Activated CD8-positive, alpha-beta T cell treated with anti-CD3 and anti-CD28 coated beads for 36 hours (primary cell): ENCODE measurements around the gene CENPM. TPM values are rescaled to one million over a fixed set of nuclear protein-coding genes. Genes with fewer than 3 reads are reported as not detected.

Experiments
- ATAC-seq: fragments of 200-7000 bp; cut with Tn5 transposase; one replicate; pipeline ENCODE4 v1.10.0; 2021; ENCODE audit warnings: mild to moderate bottlenecking, moderate library complexity
- CTCF ChIA-PET: fragments of 350-600 bp; sonication (Branson Sonifier 250); formaldehyde crosslinking; loops from one replicate; lab custom pipeline; 2021; ENCODE audit warnings: antibody characterized with exemption; lab: Charles Lee
- POLR2A ChIA-PET: fragments of 350-600 bp; sonication (Branson Sonifier 250); formaldehyde crosslinking; loops from one replicate; lab custom pipeline; 2021; ENCODE audit warnings: antibody characterized with exemption; lab: Charles Lee
- DNase-seq: peaks from one replicate; pipeline ENCODE4 v3.0.0-alpha.2; 2020
- H3K27ac Mint-ChIP-seq: one replicate; pipeline ENCODE4 v1.8.0; 2021; ENCODE audit warnings: mild to moderate bottlenecking, mixed read lengths
- H3K27me3 Mint-ChIP-seq: one replicate; pipeline ENCODE4 v1.8.0; 2021; ENCODE audit warnings: mixed read lengths
- H3K36me3 Mint-ChIP-seq: one replicate; pipeline ENCODE4 v1.8.0; 2021; ENCODE audit warnings: low read depth, mixed read lengths
- H3K4me1 Mint-ChIP-seq: one replicate; pipeline ENCODE4 v1.8.0; 2021; ENCODE audit warnings: low read depth, mixed read lengths
- H3K4me3 Mint-ChIP-seq: one replicate; pipeline ENCODE4 v1.8.0; 2021; ENCODE audit warnings: mild to moderate bottlenecking, moderate library complexity, mixed read lengths
- H3K9me3 Mint-ChIP-seq: one replicate; pipeline ENCODE4 v1.8.0; 2021; ENCODE audit warnings: mixed read lengths
- CTCF ChIP-seq: fragments of 200-600 bp; IDR thresholded peaks from one replicate; pipeline ENCODE4 v1.8.0; 2022; ENCODE audit warnings: antibody characterized with exemption, mild to moderate bottlenecking
- intact Hi-C: fragments of 100-400 bp; cut with micrococcal nuclease; formaldehyde crosslinking; loops from one replicate; pipeline ENCODE4 v1.10.0; 2022
- total RNA-seq, 2 experiments: library from RNA; stranded (reverse); gene quantifications; one replicate each; pipeline ENCODE4 v1.2.3, GENCODE V29; 2021

CENPM gene
- total RNA-seq, 2 experiments from 2014 or later, result 62.5 to 63.1 TPM

DNA sequence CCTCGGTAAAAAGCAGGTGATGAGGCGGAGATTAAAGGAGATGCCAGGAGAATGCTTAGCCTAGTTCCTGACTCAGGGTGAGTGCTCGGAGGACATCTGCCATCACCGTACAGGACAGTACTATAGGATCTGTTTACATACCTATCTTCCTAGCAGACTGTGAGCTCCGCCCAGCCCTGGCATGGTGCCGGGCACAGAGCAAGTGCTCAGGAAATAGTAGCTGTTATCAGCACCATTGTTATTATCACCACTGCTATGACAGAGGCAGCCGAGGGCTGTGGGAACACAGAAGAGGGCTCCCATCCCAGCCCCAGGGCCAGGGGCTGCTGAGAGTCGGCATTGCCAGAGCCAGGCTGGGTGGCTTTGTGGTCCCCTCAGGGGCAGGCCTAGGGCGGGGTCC is 21.6 kb upstream of the CENPM start:
- intact Hi-C loops, result no loop called here
- Mint-ChIP-seq H3K27ac (no peak overlapping the region), H3K4me3 (no peak overlapping the region), H3K4me1 (no peaks in the 10 kb centered on the region), H3K36me3 (no peaks in the 10 kb centered on the region), H3K27me3 (peaks cover 9% of the 10 kb centered on the region), H3K9me3 (no peaks in the 10 kb centered on the region)
- ATAC-seq (no peak), DNase-seq (no peak)
- ChIA-PET POLR2A (interaction anchor here (0.8 kb wide), 1 partner anchor 90 kb away, joined by 3 read pairs; no protein-coding TSS in a partner anchor), CTCF (interaction anchor here (0.8 to 2.1 kb wide), 4 partner anchors 102 to 476 kb away, joined by 3 to 8 read pairs (median 6); partner anchors contain the start of gene NAGA)
- no peak for TF ChIP-seq CTCF

DNA sequence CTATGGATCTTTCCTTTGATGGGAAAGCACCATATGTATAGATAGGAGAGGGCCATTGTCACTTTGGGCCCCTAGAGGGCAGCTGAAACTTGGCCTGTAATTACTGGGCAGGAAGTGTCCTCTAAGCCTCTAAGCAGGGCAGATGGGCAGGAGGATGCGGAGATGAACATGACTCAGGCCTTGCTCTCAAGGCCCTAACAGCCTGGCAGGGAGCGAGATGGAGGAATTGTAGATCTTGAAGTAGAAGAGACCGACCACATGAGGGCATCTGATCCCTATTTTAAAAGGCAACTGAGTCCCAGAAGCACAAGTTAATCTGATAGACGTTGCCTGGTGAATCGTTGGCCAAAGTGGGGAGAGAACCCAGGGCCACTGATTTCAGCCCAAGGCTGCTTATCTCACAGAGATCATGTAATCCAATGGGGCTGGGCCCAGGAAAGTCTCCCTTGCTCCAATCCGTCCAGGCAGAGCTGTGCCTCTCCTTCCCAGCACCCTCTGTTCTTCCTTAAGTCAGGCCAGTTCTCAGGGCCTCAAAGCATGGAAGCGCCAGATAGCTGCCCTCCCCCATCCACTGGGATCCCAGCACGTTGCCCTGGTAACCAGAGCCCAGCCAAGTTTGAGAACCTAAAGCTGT is 19.8 kb upstream of the CENPM start:
- Mint-ChIP-seq H3K27ac (no peak overlapping the region), H3K36me3 (no peaks in the 10 kb centered on the region), H3K4me1 (no peaks in the 10 kb centered on the region), H3K4me3 (no peak overlapping the region), H3K27me3 (no peaks in the 10 kb centered on the region), H3K9me3 (no peaks in the 10 kb centered on the region)
- POLR2A ChIA-PET, result interaction anchor here (1.1 kb wide), 1 partner anchor 123 kb away, joined by 3 read pairs; no protein-coding TSS in a partner anchor
- CTCF ChIA-PET, result interaction anchor here (0.7 to 2.0 kb wide), 15 partner anchors 9 to 478 kb away, joined by 3 to 10 read pairs (median 3); partner anchors contain the start of gene NDUFA6
- peak; percentile 28 for TF ChIP-seq CTCF
- ATAC-seq, result peak; percentile 84
- DNase-seq, result peak; percentile 65
- intact Hi-C loops, result no loop called here

- Mint-ChIP-seq H3K9me3 (no peaks in the 10 kb centered on the region), H3K4me3 (no peak overlapping the region), H3K4me1 (no peaks in the 10 kb centered on the region), H3K36me3 (no peaks in the 10 kb centered on the region), H3K27ac (no peak overlapping the region), H3K27me3 (no peaks in the 10 kb centered on the region)
- no peak for ATAC-seq
- TF ChIP-seq CTCF, result no peak
- DNase-seq, result no peak
- intact Hi-C loops, result no loop called here
- CTCF ChIA-PET, result interaction anchor here (1.0 to 2.0 kb wide), 6 partner anchors 9 to 473 kb away, joined by 3 to 10 read pairs (median 4); partner anchors contain the start of gene NDUFA6
- POLR2A ChIA-PET, result interaction anchor here (1.1 kb wide), 1 partner anchor 124 kb away, joined by 3 read pairs; no protein-coding TSS in a partner anchor
These were observed 19.3 kb upstream of the CENPM start for GRCh38 chr22:41966225-41966606.

- no peaks in the 10 kb centered on the region for H3K4me1 Mint-ChIP-seq
- H3K36me3 Mint-ChIP-seq, result no peaks in the 10 kb centered on the region
- intact Hi-C loops, result no loop called here
- DNase-seq (no peak), ATAC-seq (no peak)
- ChIA-PET CTCF (interaction anchor here (0.7 to 1.9 kb wide), 4 partner anchors 14 to 210 kb away, joined by 3 to 4 read pairs (median 3); partner anchors contain the start of gene CENPM), POLR2A (interaction anchor here (1.0 kb wide), 1 partner anchor 24 kb away, joined by 3 read pairs; no protein-coding TSS in a partner anchor)
- no peak for TF ChIP-seq CTCF
- H3K27me3 Mint-ChIP-seq, result no peaks in the 10 kb centered on the region
- H3K27ac Mint-ChIP-seq, result no peak overlapping the region
- no peaks in the 10 kb centered on the region for H3K9me3 Mint-ChIP-seq
- no peak overlapping the region for H3K4me3 Mint-ChIP-seq
These were observed 17.1 kb upstream of the CENPM start for GRCh38 chr22:41964112-41964491.
